Stimulated activated CD8-positive, alpha-beta memory T cell treated with anti-CD3 and anti-CD28 coated beads, Interleukin-15, amount 100 ng/mL, for 1 hour (primary cell): ENCODE measurements around the gene SLAMF7.

Experiments used
- DNase-seq: peaks from one replicate; pipeline ENCODE4 v3.0.0-alpha.2; 2020; ENCODE audit warnings: low read depth

SLAMF7 gene

DNA sequence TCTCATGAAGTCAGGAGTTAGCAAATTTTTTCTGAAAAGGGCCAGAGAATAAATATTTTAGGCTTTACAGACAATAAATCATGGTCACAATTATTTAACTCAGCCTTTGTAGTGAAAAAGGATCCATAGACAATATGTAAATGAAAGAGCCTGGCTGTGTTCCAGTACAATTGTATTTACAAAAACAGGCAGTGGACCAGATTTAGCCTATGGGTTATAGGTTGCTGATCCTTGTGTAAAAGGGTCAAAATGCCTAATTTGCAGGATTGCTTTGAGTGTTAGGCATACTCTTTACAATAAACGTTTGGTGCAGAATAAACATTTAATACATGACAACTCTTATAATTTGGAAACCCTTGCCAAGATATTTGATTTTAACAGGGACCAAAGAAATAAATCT lies 6.5 kb downstream of the SLAMF7 start:
- no peak for DNase-seq

GRCh38 chr1:160746836-160747500 lies 7.9 kb downstream of the SLAMF7 start:
- DNase-seq = no peak

DNA sequence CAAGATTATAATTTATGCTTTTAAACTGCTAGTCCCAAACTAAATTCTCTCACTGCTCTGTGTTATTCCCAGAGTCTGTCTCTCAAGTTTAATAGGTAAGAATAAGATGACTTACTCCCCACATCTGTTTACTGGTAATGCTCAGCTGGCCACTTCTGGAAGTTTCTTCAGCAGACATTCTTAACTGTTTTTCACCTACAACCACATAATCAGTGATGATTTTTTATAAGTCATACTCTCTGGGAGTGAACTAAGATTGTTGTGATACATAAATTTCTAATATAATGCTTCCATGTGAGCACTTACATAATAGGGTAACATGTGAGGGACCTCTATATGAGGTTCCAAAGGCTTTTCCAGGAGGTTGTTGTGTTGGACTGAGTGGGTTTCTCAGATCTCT lies 8.7 kb downstream of the SLAMF7 start:
- no peak for DNase-seq

DNA sequence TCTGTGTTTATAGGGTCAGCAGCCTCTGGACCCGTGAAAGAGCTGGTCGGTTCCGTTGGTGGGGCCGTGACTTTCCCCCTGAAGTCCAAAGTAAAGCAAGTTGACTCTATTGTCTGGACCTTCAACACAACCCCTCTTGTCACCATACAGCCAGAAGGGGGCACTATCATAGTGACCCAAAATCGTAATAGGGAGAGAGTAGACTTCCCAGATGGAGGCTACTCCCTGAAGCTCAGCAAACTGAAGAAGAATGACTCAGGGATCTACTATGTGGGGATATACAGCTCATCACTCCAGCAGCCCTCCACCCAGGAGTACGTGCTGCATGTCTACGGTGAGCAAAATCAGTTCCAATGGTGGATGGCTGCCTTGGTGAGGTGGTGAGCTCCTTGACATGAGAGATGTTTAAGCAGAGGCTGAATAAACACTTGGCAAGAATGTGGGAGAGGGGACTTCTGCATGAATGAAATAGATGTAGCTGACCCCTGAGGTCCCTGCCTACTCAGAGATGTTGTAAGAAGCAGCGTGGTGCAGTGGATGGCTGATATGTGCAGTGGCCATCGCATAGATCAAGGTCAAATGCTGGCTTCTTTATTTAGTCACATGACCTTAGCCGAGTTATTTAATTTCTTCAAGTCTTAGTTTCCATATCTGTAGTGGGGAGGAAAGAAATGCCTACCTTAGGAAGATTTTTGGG lies 9.3 kb downstream of the SLAMF7 start:
- DNase-seq = no peak

GRCh38 chr1:160748878-160749269 lies 9.8 kb downstream of the SLAMF7 start:
- DNase-seq = no peak

GRCh38 chr1:160750608-160751007 lies 11.6 kb downstream of the SLAMF7 start:
- no peak for DNase-seq

GRCh38 chr1:160752406-160752805 lies 13.4 kb downstream of the SLAMF7 start:
- no peak for DNase-seq

- DNase-seq = no peak
Observed at GRCh38 chr1:160752924-160753323, 13.9 kb downstream of the SLAMF7 start.

GRCh38 chr1:160753594-160753993 lies 14.5 kb downstream of the SLAMF7 start:
- no peak for DNase-seq

- no peak for DNase-seq
Observed at GRCh38 chr1:160755461-160755860, 16.4 kb downstream of the SLAMF7 start.

GRCh38 chr1:160755911-160756848 lies 17.1 kb downstream of the SLAMF7 start:
- DNase-seq = no peak

GRCh38 chr1:160756849-160757201 lies 17.8 kb downstream of the SLAMF7 start:
- no peak for DNase-seq

DNA sequence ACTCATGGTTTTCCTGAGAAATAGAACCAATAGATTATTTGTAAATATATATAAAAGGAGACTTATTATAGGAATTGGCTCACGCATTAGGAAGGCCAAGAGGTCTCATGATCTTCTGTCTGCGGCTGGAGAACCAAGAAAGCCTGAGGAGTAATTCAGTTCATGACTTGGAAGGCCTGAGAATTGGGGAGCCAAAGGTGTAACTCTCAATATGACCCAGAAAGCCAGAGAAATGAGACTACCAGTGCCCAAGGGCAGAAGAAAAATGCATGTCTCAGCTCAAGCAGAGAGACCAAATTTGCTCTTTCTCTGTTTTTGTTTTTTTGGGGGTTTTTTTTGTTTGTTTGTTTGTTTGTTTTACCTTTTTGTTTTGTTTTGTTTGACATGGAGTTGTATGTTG lies 19.5 kb downstream of the SLAMF7 start:
- no peak for DNase-seq

DNA sequence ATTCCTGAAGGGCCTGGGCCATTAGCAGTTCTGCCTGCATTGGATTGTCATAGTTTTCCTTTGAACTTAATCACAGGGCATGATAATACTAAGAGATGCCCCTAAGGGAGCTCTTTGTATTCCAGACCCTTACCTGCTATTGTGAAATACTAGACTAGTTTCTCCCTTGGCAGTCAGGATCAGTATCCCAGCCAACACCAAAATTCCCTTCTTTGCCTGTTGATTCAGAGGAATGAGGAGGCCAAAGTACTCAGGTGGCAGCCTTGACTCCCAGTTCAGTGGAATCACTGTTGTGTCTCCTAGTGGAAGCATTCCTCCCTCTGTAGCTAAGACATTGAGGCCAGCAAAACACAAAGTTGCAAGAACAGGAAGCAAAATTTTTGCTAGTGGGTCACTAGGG lies 20.7 kb downstream of the SLAMF7 start:
- no peak for DNase-seq

DNA sequence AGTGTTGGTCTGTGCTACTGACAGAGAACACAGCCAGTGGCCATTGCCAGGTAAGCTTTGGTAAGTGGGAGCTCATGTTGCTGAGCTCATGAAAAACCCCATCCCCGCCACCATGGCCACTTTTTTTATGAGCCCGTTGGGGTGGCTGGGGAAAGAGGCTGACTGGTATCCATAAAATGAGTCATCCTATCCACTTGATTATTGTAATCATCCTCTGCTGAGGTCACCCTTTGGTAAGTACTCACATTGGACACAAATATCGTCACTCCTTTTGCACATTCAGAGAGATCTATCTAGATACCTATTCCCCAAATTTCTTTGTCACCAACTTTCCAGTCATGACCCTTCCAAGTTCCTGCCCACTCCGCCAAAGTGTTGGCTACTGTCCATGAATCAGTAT lies 22.0 kb downstream of the SLAMF7 start:
- DNase-seq = no peak

GRCh38 chr1:160761886-160762285 lies 22.8 kb downstream of the SLAMF7 start:
- no peak for DNase-seq

DNA sequence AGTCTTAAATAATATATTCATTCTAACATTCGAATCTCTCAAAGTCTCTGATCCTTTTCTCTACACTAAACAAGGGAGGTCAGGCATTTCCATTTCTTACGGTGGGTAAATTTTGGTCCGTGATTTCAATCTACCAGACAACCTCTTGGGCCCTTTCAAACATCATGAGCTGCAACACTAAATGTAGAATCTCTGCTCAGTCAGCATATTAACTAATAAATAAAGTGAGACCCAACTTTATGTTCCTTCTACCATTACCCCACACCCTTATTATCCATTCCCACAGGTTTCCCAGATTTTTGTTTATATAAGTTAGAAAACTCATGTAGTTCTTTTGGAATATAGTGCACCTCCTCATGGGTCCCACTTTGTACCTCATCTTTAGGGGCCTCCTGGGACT lies 24.9 kb downstream of the SLAMF7 start:
- no peak for DNase-seq

DNA sequence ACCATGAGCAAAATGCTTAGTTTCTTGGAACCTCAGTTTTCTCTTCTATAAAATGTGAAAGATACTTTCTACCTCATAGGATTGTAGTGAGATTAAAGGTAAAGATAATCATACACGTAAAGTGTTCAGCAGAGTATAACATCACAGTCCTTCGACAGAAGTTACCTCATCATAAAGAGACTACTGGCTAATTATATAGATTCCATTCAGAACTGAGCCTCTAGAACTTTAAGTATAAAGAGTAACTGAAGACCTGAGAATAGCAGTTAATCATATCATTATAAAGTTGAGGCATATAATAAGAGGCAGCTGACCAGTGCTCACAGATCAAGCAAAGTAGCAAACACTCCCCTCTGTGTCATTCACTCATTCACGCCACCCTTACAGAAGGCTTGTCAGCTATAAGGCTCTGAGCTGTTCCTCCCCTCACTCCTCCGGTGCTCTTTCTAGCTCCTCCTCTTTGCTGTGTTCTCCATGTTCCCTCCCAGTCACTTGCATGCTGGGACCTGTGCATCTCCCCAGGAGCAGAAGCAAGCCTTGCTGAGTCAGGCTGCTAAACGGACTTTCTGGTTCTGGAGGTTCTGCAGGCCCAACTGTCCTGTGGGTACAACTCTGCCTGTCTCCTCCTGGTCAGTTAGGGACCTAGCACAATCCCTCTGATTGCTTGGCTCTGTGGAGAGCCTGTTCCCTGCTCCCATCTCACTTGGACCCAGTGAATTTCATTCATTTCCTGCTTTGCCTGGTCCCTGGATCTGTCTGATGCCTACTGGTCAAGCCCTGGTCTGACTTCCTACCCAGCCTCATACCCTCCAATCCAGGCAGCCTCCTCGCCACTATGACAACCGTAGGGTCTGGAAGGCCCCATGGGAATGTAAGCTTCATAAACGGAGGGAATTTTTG lies 28.6 kb downstream of the SLAMF7 start:
- DNase-seq = no peak

GRCh38 chr1:160768295-160768657 lies 29.2 kb downstream of the SLAMF7 start:
- peak; percentile 74 for DNase-seq

DNA sequence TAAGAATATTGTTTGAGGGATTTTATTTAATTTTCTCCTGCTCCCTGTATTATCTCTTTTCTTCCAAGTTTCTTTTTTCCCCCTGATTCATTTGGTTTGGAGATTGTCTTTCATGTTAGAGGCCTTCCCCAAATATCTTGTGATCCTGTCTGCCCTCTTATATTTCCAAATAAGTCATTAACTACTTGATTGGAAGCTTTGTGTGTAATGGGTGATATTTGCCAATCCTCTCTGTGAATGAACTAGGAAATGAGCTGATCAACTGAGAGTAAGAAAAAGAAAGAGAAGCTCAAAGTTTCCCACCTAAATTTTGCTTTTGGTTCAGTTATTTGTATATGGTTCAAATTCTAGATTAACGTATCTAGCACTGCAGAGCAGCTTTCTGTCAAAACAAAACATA lies 33.3 kb downstream of the SLAMF7 start:
- DNase-seq = no peak

- no peak for DNase-seq
Observed at GRCh38 chr1:160773093-160773492, 34.0 kb downstream of the SLAMF7 start.
